Neural cell (in vitro differentiated cells): ENCODE measurements around the gene CAMSAP2. TPM values are rescaled to one million over a fixed set of nuclear protein-coding genes. Genes with fewer than 3 reads are reported as not detected.

Source experiments
- H2AFZ ChIP-seq: fragments of 200-600, 300-800 bp; sonication (generic), shearing (Covaris generic); 2 replicates; pipeline ENCODE4 v1.6.0; 2014; ENCODE audit warnings: low read depth, mild to moderate bottlenecking, antibody characterized with exemption, low read length, moderate library complexity
- H3F3A ChIP-seq: fragments of 200-600 bp; shearing (Covaris generic); 2 replicates; pipeline ENCODE4 v1.6.1; 2016; ENCODE audit warnings: mild to moderate bottlenecking, moderate library complexity, mixed read lengths, antibody characterized with exemption, low read length; ENCODE audit not compliant: insufficient read depth, poor library complexity, severe bottlenecking
- H3K27ac ChIP-seq: fragments of 200-600, 300-800 bp; sonication (generic), shearing (Covaris generic); 2 replicates; pipeline ENCODE4 v1.5.1; 2014; ENCODE audit warnings: mild to moderate bottlenecking, low read length, moderate library complexity
- H3K27me3 ChIP-seq: fragments of 300-800, 200-600 bp; sonication (generic), shearing (Covaris generic); 2 replicates; pipeline ENCODE4 v1.6.0; 2014; ENCODE audit warnings: mild to moderate bottlenecking, low read depth, low read length, moderate library complexity; ENCODE audit not compliant: insufficient read depth
- H3K36me3 ChIP-seq: fragments of 300-800, 200-600 bp; sonication (generic), shearing (Covaris generic); 2 replicates; pipeline ENCODE4 v1.5.1; 2014; ENCODE audit warnings: mild to moderate bottlenecking, antibody characterized with exemption, low read length, moderate library complexity; ENCODE audit not compliant: insufficient read depth
- H3K4me2 ChIP-seq: fragments of 300-800, 200-600 bp; sonication (generic), shearing (Covaris generic); 2 replicates; pipeline ENCODE4 v1.6.0; 2014; ENCODE audit warnings: mild to moderate bottlenecking, low read length
- H3K4me3 ChIP-seq: fragments of 300-800, 200-600 bp; sonication (generic), shearing (Covaris generic); 2 replicates; pipeline ENCODE4 v1.5.1; 2014; ENCODE audit warnings: mild to moderate bottlenecking, low read length, moderate library complexity
- H3K79me2 ChIP-seq: fragments of 200-600 bp; shearing (Covaris generic); replicated peaks from 2 replicates; pipeline ENCODE4 v1.6.0; 2014; ENCODE audit warnings: mild to moderate bottlenecking, low read length, moderate library complexity; ENCODE audit not compliant: insufficient read depth
- H3K9ac ChIP-seq: fragments of 300-800, 200-600 bp; sonication (generic), shearing (Covaris generic); 2 replicates; pipeline ENCODE4 v1.6.1; 2016; ENCODE audit warnings: mild to moderate bottlenecking, low read length, mixed read lengths
- H3K9me2 ChIP-seq: fragments of 200-600 bp; shearing (Covaris generic); 2 replicates; pipeline ENCODE4 v1.6.1; 2016; ENCODE audit warnings: mild to moderate bottlenecking, low read length, mixed read lengths; ENCODE audit not compliant: insufficient read depth
- H3K9me3 ChIP-seq: fragments of 200-600, 300-800 bp; sonication (generic), shearing (Covaris generic); 2 replicates; pipeline ENCODE4 v1.6.1; 2016; ENCODE audit warnings: mild to moderate bottlenecking, mixed run types, low read length, moderate library complexity, mixed read lengths
- H4K20me1 ChIP-seq: fragments of 200-600 bp; shearing (Covaris generic); 2 replicates; pipeline ENCODE4 v1.6.1; 2016; ENCODE audit warnings: mild to moderate bottlenecking, mixed run types; ENCODE audit not compliant: insufficient read depth
- EP300 ChIP-seq: fragments of 450-650 bp; conservative IDR thresholded peaks from 2 replicates; pipeline ENCODE4 v1.6.1; 2014; ENCODE audit warnings: antibody characterized with exemption, mild to moderate bottlenecking, moderate library complexity; ENCODE audit not compliant: poor library complexity, severe bottlenecking
- EZH2 ChIP-seq: fragments of 200-600, 300-800 bp; shearing (Covaris generic), sonication (generic); IDR thresholded peaks from 2 replicates; pipeline ENCODE4 v1.6.1; 2014; ENCODE audit warnings: antibody characterized with exemption, low read length, borderline replicate concordance, mild to moderate bottlenecking; ENCODE audit not compliant: insufficient read depth, poor library complexity, severe bottlenecking
- MXI1 ChIP-seq: fragments of 450-650 bp; conservative IDR thresholded peaks from 2 replicates; pipeline ENCODE4 v1.6.1; 2014; ENCODE audit warnings: antibody characterized with exemption, mild to moderate bottlenecking; ENCODE audit not compliant: poor library complexity, severe bottlenecking
- POLR2AphosphoS5 ChIP-seq: IDR thresholded peaks from 2 replicates; pipeline ENCODE4 v1.6.1; 2012
- RAD21 ChIP-seq: fragments of 450-650 bp; conservative IDR thresholded peaks from 2 replicates; pipeline ENCODE4 v1.6.1; 2014; ENCODE audit warnings: antibody characterized with exemption, mild to moderate bottlenecking, moderate library complexity
- SMC3 ChIP-seq: fragments of 450-650 bp; conservative IDR thresholded peaks from 2 replicates; pipeline ENCODE4 v1.6.1; 2014; ENCODE audit warnings: antibody characterized with exemption, mild to moderate bottlenecking, moderate library complexity; ENCODE audit not compliant: poor library complexity
- TAF1 ChIP-seq: IDR thresholded peaks from 2 replicates; pipeline ENCODE4 v1.6.1; 2012; ENCODE audit warnings: low read depth
- polyA plus RNA-seq: library from polyadenylated mRNA; depleted of rRNA; stranded (reverse); fragments of >200 nt; gene quantifications from 2 replicates; pipeline ENCODE4 v1.2.3, GENCODE V29; 2014
- TF ChIP-seq, protein P1 (sequence below): fragments of 450-650 bp; IDR thresholded peaks from 2 replicates; pipeline ENCODE4 v1.5.1; 2014; ENCODE audit warnings: antibody characterized with exemption, mild to moderate bottlenecking, moderate library complexity; ENCODE audit not compliant: poor library complexity, severe bottlenecking
- TF ChIP-seq, protein P2 (sequence below): IDR thresholded peaks from 2 replicates; pipeline ENCODE4 v1.6.1; 2012; ENCODE audit warnings: borderline replicate concordance

The CAMSAP2 gene
- polyA plus RNA-seq, 1 donor from 2014 or later: 52.7 TPM

DNA sequence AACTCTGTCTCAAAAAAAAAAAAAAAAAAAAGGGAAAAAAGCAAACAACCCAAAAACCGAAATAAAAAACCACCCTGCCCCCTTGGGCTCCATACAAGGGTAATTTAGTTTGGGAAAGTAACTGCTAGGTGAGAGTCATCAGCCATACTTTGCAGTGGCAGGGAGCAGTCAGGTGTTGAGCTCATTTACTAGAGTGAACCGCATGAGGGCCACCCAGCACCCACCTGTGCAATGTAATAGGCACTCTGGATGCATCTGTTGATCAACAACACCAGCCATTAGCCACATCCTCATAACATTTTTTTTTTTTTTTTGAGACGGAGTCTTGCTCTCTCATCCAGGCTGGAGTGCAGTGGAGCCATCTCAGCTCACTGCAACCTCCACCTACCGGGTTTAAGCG, 165.1 kb downstream of the CAMSAP2 start:
- Histone ChIP-seq H3K4me2 (no peak overlapping the region), H3K9ac (no peak overlapping the region), H3K27ac (no peak overlapping the region), H3K9me2 (no peaks in the 10 kb centered on the region), H3F3A (no peaks in the 10 kb centered on the region), H3K36me3 (no peaks in the 10 kb centered on the region), H3K9me3 (no peaks in the 10 kb centered on the region), H4K20me1 (no peaks in the 10 kb centered on the region), H2AFZ (no peak overlapping the region), H3K27me3 (no peaks in the 10 kb centered on the region), H3K79me2 (no peaks in the 10 kb centered on the region), H3K4me3 (no peak overlapping the region)
- TF ChIP-seq, protein P1, sequence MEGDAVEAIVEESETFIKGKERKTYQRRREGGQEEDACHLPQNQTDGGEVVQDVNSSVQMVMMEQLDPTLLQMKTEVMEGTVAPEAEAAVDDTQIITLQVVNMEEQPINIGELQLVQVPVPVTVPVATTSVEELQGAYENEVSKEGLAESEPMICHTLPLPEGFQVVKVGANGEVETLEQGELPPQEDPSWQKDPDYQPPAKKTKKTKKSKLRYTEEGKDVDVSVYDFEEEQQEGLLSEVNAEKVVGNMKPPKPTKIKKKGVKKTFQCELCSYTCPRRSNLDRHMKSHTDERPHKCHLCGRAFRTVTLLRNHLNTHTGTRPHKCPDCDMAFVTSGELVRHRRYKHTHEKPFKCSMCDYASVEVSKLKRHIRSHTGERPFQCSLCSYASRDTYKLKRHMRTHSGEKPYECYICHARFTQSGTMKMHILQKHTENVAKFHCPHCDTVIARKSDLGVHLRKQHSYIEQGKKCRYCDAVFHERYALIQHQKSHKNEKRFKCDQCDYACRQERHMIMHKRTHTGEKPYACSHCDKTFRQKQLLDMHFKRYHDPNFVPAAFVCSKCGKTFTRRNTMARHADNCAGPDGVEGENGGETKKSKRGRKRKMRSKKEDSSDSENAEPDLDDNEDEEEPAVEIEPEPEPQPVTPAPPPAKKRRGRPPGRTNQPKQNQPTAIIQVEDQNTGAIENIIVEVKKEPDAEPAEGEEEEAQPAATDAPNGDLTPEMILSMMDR: no peak
- TF ChIP-seq, protein P2, sequence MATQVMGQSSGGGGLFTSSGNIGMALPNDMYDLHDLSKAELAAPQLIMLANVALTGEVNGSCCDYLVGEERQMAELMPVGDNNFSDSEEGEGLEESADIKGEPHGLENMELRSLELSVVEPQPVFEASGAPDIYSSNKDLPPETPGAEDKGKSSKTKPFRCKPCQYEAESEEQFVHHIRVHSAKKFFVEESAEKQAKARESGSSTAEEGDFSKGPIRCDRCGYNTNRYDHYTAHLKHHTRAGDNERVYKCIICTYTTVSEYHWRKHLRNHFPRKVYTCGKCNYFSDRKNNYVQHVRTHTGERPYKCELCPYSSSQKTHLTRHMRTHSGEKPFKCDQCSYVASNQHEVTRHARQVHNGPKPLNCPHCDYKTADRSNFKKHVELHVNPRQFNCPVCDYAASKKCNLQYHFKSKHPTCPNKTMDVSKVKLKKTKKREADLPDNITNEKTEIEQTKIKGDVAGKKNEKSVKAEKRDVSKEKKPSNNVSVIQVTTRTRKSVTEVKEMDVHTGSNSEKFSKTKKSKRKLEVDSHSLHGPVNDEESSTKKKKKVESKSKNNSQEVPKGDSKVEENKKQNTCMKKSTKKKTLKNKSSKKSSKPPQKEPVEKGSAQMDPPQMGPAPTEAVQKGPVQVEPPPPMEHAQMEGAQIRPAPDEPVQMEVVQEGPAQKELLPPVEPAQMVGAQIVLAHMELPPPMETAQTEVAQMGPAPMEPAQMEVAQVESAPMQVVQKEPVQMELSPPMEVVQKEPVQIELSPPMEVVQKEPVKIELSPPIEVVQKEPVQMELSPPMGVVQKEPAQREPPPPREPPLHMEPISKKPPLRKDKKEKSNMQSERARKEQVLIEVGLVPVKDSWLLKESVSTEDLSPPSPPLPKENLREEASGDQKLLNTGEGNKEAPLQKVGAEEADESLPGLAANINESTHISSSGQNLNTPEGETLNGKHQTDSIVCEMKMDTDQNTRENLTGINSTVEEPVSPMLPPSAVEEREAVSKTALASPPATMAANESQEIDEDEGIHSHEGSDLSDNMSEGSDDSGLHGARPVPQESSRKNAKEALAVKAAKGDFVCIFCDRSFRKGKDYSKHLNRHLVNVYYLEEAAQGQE: no peak
- no peak for TF ChIP-seq EP300
- TF ChIP-seq EZH2: no peak
- no peak for TF ChIP-seq MXI1
- no peak for TF ChIP-seq SMC3
- no peak for TF ChIP-seq TAF1
- TF ChIP-seq RAD21: no peak
- TF ChIP-seq POLR2AphosphoS5: no peak

DNA sequence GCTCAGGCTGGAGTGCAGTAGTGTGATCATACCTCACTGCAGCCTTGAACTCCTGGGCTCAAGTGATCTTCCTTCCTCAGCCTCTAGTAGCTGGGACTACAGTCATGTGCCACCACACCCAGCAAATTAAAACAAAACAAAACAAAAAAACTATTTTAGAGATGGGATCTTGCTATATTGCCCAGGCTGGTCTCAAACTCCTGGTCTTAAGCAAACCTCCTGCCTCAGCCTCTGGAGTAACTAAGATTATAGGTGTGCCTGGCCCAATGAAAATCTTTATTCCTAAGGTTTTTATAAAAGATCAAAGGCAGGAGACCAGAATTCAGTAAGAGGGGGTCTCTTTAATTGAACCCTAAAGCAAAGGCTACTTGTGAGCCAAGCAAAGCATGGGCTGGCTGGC, 166.1 kb downstream of the CAMSAP2 start:
- Histone ChIP-seq H3K27ac (no peak overlapping the region), H3K79me2 (no peaks in the 10 kb centered on the region), H3K9me3 (no peaks in the 10 kb centered on the region), H3K4me3 (no peak overlapping the region), H3K4me2 (no peak overlapping the region), H3F3A (no peaks in the 10 kb centered on the region), H3K9ac (no peak overlapping the region), H4K20me1 (no peaks in the 10 kb centered on the region), H3K27me3 (no peaks in the 10 kb centered on the region), H3K36me3 (no peaks in the 10 kb centered on the region), H3K9me2 (no peaks in the 10 kb centered on the region), H2AFZ (no peak overlapping the region)
- TF ChIP-seq SMC3 (no peak), POLR2AphosphoS5 (no peak), EP300 (no peak), TAF1 (no peak), RAD21 (no peak), EZH2 (no peak), MXI1 (no peak)
- TF ChIP-seq, protein P1: no peak
- TF ChIP-seq, protein P2: no peak
